Peyer's patch (tissue), 4 donors: Measurements from ENCODE around the gene GNAO1. TPM values are rescaled to one million over a fixed set of nuclear protein-coding genes. Genes with fewer than 3 reads are reported as not detected.
A peak's percentile ranks its signal among the peaks of the same experiment; 100 is the strongest.

Source experiments
- DNase-seq, 3 donors: peaks; one replicate each; pipeline ENCODE4 v3.0.0-alpha.2; 2017 to 2019
- H3K27ac ChIP-seq, 4 donors: fragments of 200-600 bp; sonication (generic); one replicate each; pipeline ENCODE4 v1.5.1; 2016 to 2019
- H3K27me3 ChIP-seq, 2 donors: fragments of 200-600 bp; sonication (generic); one replicate each; pipeline ENCODE4 v1.5.1; 2019
- H3K36me3 ChIP-seq, 3 donors: fragments of 200-600 bp; sonication (generic); one replicate each; pipeline ENCODE4 v1.5.1; 2016 to 2019
- H3K4me1 ChIP-seq, 4 donors: fragments of 200-600 bp; sonication (generic); one replicate each; pipeline ENCODE4 v1.5.1; 2016 to 2019
- H3K4me3 ChIP-seq, 4 donors: fragments of 200-600 bp; sonication (generic); 1 replicate in 3 of 4; 2 replicates in 1 of 4; pipeline ENCODE4 v1.5.1; 2016 to 2019; ENCODE audit warnings: mild to moderate bottlenecking in 1 of 4
- H3K9me3 ChIP-seq, 4 donors: fragments of 200-600 bp; sonication (generic); one replicate each; pipeline ENCODE4 v1.5.1; 2016 to 2019; ENCODE audit warnings: mild to moderate bottlenecking in 1 of 4
- CTCF ChIP-seq, 6 experiments: fragments of 450-650 bp in 4 of 6; fragments of 200-600 bp in 2 of 6; sonication (generic) in 1 of 6; IDR thresholded peaks; one replicate each; pipeline ENCODE4 v1.5.1; 2017 to 2019; ENCODE audit warnings: antibody characterized with exemption in 6 of 6, mild to moderate bottlenecking in 3 of 6, moderate library complexity in 1 of 6
- POLR2A ChIP-seq, 2 donors: fragments of 450-650 bp; IDR thresholded peaks; one replicate each; pipeline ENCODE4 v1.5.1; 2017; ENCODE audit warnings: antibody characterized with exemption in 2 of 2, mild to moderate bottlenecking in 2 of 2, moderate library complexity in 2 of 2
- total RNA-seq, 4 donors: library from RNA; depleted of rRNA; stranded (reverse); fragments of >200 nt; gene quantifications; one replicate each; pipeline ENCODE4 v1.1.0, GENCODE V29; 2016

The GNAO1 gene
- total RNA-seq, 4 donors from 2014 or later: 6.3 to 39.6 (median 7.3) TPM

- H3K27ac ChIP-seq: peak overlapping the region; percentile 70 to 87 (median 76)
- H3K36me3 ChIP-seq: no peaks in the 10 kb centered on the region
- H3K4me3 ChIP-seq: no peak overlapping the region
- H3K9me3 ChIP-seq: no peaks in the 10 kb centered on the region
- DNase-seq: peak in 2 of 3 donors; percentile 56 to 85
- no peak for TF ChIP-seq CTCF (IDR thresholded peaks at IDR 0.05)
- H3K4me1 ChIP-seq: peaks cover 0 to 9% (median 0%) of the 10 kb centered on the region in 4 donors
- H3K27me3 ChIP-seq: no peaks in the 10 kb centered on the region
Observed at GRCh38 chr16:56262148-56262547, 70.9 kb downstream of the GNAO1 start.

- DNase-seq: no peak
- TF ChIP-seq POLR2A (IDR thresholded peaks at IDR 0.05) (no peak), CTCF (IDR thresholded peaks at IDR 0.05) (no peak)
- Histone ChIP-seq H3K4me1 (peaks cover 0 to 9% (median 0%) of the 10 kb centered on the region in 4 donors), H3K4me3 (no peak overlapping the region), H3K36me3 (no peaks in the 10 kb centered on the region), H3K27ac (peak overlapping the region; percentile 70 to 83 (median 76)), H3K27me3 (no peaks in the 10 kb centered on the region), H3K9me3 (no peaks in the 10 kb centered on the region)
Observed at GRCh38 chr16:56262551-56263245, 71.4 kb downstream of the GNAO1 start.

GRCh38 chr16:56263711-56264608 lies 72.7 kb downstream of the GNAO1 start:
- peak overlapping the region; percentile 70 to 83 (median 76) for H3K27ac ChIP-seq
- peaks cover 0 to 9% (median 0%) of the 10 kb centered on the region in 4 donors for H3K4me1 ChIP-seq
- no peak for TF ChIP-seq POLR2A (IDR thresholded peaks at IDR 0.05)
- no peak for TF ChIP-seq CTCF (IDR thresholded peaks at IDR 0.05)
- no peak overlapping the region for H3K4me3 ChIP-seq
- no peaks in the 10 kb centered on the region for H3K27me3 ChIP-seq
- DNase-seq: no peak
- H3K9me3 ChIP-seq: no peaks in the 10 kb centered on the region
- no peaks in the 10 kb centered on the region for H3K36me3 ChIP-seq

- TF ChIP-seq CTCF (IDR thresholded peaks at IDR 0.05): no peak
- no peak for TF ChIP-seq POLR2A (IDR thresholded peaks at IDR 0.05)
- Histone ChIP-seq H3K4me3 (no peak overlapping the region), H3K27ac (no peak overlapping the region), H3K27me3 (no peaks in the 10 kb centered on the region), H3K36me3 (no peaks in the 10 kb centered on the region), H3K9me3 (no peaks in the 10 kb centered on the region), H3K4me1 (peaks cover 0 to 12% (median 0%) of the 10 kb centered on the region in 4 donors)
- no peak for DNase-seq
Observed at GRCh38 chr16:56264609-56264972, 73.3 kb downstream of the GNAO1 start.

- Histone ChIP-seq H3K27ac (peak overlapping the region in 1 of 4 donors; percentile 13), H3K4me1 (peaks cover 0 to 12% (median 0%) of the 10 kb centered on the region in 4 donors)
- TF ChIP-seq POLR2A (IDR thresholded peaks at IDR 0.05): no peak
- no peak for TF ChIP-seq CTCF (IDR thresholded peaks at IDR 0.05)
Observed at GRCh38 chr16:56265184-56265583, 73.9 kb downstream of the GNAO1 start.

More at GRCh38 chr16:56265184-56265583, 73.9 kb downstream of the GNAO1 start:
- no peak overlapping the region for H3K4me3 ChIP-seq
- no peak for DNase-seq
- H3K27me3 ChIP-seq: no peaks in the 10 kb centered on the region
- no peaks in the 10 kb centered on the region for H3K36me3 ChIP-seq
- H3K9me3 ChIP-seq: no peaks in the 10 kb centered on the region
